GM21360 (cell line): ENCODE results near the gene EARS2.
"Not testable (repeated sequence)": the region's sequence is repeated elsewhere in the genome, so short reads cannot be mapped to it uniquely, and the experiment has no call there.

Experiments
- ATAC-seq: cut with Tn5 transposase; IDR thresholded peaks from one replicate; pipeline ENCODE4 v1.9.1; 2021; ENCODE audit warnings: mild to moderate bottlenecking, moderate library complexity; ENCODE audit not compliant: unreplicated experiment

Gene EARS2

DNA sequence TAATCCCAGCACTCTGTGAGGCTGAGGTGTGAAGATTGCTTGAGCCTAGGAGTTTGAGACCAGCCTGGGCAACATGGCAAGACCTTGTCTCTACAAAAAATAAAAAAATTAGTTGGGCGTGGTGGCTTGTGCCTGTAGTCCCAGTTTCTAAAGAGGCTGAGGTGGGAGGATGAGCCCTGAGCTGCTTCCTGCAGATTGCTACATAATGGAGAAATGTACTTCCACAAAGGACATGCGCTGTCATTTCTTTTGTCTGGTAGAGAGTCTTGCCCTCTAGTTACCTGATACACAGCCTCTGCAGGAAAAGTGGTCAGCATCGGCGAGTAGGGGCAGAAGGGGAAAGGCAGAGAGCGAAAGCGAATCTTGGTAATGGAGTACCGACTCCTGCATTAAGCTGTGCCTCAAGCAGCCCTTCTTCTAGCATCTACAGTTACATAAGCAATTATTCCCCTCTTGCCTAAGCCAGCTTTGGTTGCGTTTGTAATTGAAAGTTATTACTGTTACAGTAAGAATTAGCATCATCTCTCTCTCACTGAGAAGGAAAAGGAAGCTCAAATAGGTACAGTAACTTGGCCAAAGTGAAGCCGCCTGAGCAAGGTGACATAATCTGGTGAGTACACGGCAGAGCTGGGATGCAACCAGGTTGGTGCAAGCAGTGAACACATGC lies 28.4 kb downstream of the EARS2 start:
- no peak for ATAC-seq

DNA sequence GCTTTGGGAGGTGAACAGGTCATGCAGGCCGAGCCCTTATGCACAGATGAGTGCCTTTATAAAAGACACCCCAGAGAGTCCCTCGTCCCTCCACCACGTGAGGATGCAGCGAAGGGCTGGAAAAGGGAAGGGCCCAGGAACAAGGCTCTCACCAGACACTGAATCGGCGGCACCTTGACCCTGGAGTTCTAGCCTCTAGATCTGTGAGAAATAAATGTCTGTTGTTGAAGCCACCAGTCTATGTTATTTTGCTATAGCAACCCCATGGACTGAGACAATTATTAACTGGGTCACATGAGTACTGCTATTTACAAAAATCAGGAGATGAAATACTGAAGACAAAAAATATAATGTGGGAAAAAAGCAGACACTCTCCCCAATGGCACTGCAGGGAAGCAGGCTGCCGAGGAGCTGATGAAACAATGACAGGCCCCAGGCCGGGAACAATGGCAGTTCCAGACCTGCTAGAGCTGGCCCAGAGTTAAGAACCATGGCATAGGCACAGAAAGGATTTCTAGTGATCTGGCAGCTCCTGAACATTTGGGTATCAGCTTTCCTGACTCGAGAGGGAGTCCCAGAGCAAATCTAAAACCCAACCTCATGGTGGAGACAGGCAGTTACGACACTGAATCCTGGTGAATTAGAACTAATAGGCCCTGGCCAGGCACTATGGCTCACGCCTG lies 29.0 kb downstream of the EARS2 start:
- no peak for ATAC-seq

DNA sequence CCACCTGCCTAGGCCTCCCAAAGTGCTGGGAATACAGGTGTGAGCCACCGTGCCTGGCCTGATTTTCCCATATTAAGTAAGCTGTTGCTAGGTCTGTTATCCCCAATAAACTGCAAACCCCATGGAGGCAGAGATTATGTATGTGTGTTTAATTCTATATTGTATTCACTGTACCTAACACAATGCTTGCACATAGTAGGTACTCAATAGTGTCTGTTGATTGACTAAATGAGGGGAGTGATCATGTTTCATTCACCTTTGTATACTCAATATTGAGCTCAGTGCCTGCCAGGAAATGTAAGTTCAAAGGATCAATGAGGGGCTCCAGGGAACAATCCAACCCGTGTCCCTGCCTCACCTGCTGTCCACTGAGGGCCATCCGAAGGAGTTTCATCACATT lies 32.3 kb downstream of the EARS2 start:
- ATAC-seq: no peak

DNA sequence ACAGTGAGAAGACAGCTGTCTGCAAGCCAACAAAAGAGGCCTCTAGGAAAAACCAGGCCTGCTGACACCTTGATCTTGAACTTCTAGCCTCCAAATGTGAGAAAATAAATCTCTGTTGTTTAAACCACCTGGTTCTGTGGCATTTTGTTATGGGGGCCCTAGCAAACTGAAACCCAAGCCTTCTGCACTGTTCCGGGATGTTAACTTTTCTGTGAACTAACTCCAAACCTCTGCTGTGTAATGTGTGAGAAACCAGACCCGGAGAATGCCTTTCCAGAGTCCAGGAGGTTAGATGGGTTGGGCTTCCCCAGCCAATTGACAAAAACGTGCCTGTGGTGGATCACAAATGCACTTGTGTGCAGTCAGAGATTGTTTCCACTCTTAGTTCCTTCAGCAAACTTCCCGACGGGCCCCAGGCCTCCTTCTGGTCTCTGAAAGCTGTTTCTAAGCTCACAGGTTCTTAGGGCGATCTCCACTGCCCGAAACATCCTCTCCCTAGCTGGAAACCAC lies 33.2 kb downstream of the EARS2 start:
- no peak for ATAC-seq

DNA sequence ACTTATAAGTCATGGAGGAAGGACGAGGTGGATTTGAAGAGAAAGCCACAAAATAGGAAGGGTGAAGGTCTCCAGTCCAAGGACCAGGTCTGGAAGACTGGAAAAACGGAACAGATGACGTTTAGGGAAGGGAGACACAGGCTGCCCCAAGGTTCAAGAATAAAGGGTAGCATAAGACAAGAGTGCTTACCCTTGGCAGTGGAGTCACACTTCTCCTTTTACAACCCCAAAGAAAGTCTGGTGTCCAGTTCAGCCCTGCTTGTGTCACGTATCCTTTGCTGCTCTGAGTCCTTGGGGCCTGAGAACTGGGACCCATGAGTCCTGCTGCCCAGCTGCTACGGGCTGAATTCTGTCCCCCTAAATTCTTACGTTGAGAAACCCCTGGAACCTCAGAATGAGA lies 33.8 kb downstream of the EARS2 start:
- no peak for ATAC-seq

DNA sequence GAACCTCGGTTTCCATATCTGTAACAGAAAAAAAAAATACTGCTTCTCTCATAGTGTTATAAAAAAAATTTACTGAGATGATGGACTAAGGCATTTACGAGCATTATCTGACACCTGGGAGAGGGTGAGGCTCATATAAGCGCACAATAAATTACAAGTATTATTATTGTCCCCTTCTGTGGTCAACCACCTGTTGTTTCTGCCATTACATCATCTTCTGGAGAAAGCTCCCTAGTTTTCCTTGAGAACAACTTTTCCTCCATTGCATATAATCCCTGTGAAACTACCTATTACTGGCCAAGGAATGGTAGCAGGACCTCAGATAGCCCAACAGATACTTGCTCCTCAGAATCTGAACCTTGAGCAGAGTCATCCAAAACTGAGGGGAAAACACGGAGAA lies 35.2 kb downstream of the EARS2 start:
- ATAC-seq: no peak

DNA sequence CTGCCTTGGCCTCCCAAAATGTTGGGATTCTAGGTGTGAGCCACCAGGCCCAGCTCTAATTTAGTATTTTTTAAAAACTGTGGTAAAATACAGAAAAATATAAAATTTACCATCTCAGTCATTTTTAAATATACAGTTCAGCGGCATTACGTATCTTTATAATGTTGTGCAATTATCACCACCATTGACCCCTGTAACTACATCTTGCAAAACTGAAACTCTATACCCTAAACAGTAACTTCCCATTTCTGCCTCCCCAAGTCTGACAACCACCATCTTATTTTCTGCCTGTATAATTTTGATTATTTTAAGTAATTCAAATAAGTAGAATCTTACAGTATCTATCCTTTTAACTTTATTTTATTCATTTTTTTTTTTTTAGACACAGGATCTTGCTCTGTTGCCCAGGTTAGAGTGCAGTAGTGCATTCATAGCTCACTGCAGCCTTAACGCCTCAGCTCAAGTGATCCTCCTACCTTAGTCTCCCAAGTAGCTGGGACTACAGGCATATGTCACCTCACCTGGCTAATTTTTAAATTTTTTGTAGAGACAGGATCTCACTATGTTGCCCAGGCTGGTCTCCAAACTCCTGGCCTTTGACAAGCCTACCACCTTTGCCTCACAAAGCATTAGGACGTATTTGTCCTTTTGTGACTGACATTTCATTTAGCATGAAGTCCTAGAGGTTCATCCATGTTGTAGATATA lies 36.0 kb downstream of the EARS2 start:
- ATAC-seq: no peak

DNA sequence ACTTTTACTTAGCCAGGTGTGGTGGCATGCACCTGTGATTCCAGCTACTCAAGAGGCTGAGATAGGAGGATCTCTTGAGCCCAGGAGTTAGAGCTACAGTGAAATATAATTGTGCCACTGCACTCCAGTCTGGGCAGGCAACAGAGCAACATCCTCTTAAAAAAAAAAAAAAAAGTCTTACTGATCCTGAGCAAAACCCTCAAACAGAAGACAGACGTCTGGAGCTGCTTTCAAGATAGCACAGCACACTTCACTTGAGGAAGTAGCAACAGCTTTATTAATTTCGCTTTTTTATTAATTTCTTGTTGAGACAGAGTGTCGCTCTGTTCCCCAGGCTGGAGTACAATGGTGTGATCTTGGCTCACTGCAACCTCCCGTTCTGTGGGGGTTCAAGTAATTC lies 36.6 kb downstream of the EARS2 start:
- ATAC-seq: no peak

DNA sequence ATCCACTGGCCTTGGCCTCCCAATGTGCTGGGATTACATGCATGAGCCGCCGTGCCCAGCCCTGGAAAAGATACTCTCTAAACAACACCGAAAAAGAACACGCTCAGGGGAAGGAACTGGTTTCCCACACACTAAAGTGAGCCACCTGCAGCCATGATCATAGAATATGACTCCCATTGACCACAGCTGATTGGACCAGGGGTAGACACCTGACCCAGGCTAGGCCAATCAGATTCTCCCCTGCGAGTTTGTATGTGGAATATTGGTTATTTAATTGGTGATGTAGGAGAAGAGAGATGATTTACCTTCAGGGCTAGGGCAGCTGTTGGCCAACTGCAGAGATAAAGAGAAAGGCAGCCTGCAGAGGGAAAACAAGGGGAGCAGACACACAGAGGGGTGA lies 37.9 kb downstream of the EARS2 start:
- no peak for ATAC-seq

DNA sequence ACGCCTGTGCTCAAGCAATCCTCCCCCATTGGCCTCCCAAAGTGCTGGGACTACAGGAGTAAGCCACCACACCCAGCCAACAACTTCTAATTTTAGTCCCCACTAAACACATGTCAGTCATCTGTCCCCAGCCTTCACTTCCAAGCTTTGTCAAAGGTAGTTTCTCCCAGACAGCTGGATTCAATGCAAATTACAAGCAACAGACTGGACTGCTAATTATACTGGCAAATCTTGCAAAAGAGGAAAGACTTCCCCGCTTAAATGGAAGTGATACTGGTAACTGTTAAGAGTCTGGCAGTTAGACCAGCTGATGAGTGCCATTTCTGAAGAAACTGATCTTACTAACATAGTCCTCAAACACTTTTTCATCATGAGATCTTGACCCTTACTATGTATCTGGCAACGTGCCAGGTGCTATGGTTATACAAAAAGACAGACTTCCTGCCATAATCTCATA lies 38.7 kb downstream of the EARS2 start:
- ATAC-seq: no peak

DNA sequence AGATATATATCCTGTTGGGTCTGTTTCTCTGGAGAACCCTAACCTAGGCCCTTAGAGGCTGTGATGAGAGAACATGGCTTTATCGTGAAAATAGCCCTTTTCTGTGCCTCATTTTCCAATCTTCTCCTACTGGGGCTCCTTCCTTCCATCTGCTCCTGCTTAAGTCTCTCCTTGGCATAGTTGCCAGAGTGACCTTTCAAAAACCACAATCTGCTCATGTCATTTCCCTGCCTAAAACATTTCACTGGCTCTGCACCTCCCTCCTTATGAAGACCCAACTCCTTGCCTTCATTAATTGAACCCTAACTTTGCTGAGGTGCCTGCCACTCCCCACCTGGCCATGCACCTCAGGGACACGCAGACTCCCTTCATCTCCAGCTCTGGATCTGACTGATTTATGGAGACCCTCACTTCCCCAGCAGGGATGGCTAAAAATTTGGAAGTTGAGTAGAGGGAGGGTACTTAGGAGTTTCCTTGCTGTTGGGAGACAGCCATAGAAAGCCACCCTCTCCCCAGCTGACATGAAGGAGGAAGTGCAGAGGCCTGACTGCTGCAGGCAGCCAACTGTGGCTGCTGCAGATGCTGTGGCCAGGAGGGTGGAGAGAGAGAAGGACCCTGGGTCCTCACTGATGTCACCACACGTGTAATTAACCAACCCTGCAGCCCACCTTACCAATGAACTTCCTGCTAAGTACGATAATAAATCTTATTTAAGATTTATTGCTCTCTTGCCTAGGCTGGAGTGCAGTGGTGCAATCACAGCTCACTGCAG lies 40.6 kb downstream of the EARS2 start:
- no peak for ATAC-seq

DNA sequence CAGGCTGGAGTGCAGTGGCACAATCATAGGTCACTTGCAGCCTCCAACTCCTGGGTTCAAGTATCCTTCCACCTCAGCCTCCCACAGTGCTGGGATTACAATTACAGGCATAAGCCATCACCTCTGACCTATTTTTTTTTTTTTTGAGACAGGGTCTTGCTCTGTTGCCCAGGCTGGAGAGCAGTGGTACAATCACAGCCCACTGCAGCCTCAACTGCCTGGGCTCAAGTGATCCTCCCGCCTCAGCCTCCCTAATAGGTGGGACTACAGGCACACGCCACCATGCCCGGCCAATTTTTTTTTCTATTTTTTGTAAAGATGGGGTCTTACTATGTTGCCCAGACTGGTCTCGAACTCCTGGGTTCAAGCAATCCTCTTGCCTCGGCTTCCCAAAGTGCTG lies 41.3 kb downstream of the EARS2 start:
- no peak for ATAC-seq

DNA sequence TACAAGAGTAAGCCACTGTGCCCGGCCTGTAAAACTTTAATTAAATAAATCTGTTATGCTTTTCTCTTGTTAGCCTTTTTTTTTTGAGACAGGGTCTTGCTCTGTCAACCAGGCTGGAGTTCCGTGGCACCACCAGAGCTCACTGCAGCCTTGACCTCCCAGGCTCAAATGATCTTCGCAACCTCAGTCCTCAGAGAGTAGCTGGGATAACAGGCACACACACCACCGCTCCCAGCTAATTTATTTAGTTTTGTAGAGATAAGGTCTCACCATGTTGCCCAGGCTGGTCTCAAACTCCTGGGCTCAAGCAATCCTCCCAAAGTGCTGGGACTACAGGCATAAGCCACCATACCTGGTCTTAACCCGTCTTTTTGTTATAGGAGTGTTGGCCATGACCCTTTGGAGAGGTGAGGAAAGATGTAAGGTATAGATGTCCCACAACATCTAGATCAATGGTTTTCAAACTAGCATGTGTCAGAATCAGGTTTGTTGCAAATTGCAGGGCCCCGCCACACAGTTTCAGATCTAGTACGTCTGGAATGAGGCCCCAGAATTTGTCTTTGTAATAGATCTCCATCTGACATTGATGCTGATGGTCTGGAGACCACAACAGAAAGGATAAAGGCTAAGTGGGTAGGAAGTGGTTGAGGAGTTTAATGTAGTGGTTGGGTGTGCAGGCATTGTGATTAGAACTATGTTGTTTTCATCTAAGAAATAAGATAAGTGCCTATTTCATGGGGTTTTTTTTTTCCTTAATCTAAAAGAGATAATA lies 42.6 kb downstream of the EARS2 start:
- no peak for ATAC-seq

DNA sequence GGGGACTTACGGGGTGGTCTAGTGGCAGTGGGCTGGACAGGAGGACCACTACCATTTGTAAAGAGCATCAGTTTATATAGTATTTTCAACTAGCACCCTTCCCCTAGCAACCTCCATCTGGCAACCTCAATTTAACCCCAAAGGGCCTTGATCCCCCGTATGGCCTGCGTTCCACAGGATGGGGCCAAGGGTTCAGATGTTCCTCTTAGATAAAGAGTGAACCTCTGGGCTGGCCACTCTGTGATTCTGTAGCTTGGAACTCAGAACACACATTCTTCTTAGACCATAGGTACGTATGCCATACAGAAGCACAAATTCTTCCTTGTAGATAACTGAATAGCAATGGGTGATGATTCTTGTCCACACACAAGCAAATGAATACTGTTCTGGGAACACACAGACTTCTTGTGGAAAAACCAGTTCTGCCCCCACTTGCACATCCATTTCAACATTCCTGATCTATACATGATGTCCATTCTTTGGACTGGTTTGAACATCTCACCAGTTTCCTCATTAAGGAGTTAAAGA lies 44.9 kb downstream of the EARS2 start:
- no peak for ATAC-seq

DNA sequence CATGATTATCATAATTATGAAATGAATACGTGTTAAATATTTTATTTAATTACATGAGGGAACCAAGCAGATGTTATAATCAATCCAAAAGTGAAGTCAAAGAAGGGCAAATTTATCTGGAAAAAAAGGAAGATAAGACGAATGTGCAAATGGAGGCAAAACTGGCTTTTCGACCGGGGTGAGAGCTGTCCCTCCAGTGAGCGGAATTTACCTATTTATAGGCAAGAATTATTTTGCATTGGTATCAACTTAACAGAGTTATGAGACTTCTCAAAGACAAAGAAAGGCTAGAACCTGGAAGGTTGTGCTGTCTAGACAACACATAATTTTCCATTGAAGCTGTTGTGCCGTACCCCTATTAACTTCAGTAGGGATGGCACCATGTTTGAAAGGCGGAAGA lies 45.4 kb downstream of the EARS2 start:
- no peak for ATAC-seq

DNA sequence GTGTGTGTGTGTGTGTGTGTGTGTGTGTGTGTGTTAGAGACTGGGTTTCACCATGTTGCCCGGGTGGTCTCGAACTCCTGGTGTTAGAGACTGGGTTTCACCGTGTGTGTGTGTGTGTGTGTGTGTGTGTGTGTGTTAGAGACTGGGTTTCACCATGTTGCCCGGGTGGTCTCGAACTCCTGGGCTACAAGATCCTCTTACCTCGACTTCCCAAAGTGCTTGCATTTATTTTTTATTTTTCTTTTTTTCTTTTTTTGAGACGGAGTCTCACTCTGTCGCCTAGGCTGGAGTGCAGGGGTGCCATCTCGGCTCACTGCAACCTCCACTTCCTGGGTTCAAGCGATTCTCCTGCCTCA lies 46.3 kb downstream of the EARS2 start:
- ATAC-seq: not testable (repeated sequence)

DNA sequence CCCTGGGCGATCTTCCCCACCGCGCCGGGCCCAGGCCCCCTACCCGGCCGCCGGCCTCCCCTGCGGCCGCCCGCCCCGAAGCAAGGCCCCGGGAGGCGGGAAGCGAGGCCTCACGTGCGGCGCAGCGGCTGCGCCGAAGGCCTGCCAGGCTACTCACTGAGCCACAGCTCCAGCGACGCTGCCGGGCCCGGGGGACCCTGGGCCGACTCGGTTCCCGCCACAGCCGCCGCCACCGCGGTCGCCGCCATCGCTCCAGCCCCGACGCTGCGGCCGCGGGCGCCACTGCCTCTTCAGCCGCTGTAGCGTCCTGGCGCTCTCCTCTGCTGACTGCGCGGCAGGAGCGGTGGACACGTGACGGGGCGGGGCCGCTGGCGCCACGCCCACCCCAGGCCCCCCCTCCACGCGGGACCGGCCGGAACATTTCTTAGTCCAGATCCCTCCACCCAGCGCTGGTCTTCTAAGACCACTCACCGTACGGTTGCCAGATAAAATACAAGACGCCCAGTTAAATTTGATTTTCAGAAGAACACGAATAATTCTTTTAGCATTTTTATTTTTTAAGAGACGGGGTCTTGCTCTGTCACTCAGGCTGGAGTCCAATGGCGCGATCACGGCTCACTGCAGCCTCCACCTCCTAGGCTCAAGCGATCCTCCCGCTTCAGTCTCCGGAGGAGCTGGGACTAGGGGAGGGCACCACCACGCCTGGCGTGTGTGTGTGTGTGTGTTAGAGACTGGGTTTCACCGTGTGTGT lies 46.8 kb downstream of the EARS2 start, which contains the start of gene GGA2:
TSS of gene GGA2 (minus strand) at position 331 of the 751 bp plus-strand sequence. CDS start at position 248, 83 bp downstream.
- ATAC-seq: peak; percentile 69

DNA sequence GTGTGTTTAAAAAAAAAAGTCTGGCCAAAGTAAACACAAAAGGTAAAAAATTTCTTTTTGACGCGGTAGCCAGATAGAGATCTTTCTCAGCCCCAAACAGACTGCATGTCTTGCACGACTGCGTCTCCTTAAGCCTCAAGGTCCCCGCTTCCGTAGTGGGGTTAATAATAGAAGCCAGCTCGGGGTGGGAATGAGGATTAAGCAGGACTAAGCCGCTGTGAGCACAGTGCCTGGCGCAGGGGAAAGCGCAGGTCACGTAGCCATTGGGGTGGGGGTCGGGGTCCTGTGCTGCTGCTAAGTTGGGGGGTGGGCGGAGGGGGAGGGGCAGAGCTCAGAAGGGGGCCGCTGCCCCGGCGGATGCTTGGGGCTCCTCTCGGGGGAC lies 47.4 kb downstream of the EARS2 start:
- peak; percentile 3 for ATAC-seq

DNA sequence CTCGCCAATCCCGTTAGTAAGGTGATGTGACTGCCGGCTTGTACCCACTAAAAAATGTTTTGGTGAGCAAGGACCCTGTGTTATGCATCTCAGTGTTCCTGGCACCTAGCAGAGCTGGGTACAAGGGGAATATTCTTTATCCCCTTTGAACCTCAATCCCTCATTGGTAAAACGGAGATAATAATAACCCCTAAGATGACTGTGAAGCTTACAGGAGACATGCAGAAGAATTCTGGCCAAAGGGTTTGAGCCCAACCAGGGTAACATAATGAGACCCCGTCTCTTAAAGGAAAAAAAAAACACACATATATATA lies 47.8 kb downstream of the EARS2 start:
- no peak for ATAC-seq
